HepG2 (cell line): ENCODE measurements around the gene GDPD4. TPM values are rescaled to one million over a fixed set of nuclear protein-coding genes. Genes with fewer than 3 reads are reported as not detected.

Experiments used
- ATAC-seq: fragments of 200-7000 bp; cut with Tn5 transposase; 3 replicates; pipeline ENCODE4 v1.9.1; 2020; ENCODE audit warnings: mild to moderate bottlenecking, moderate library complexity
- BruUV-seq: library from RNA; stranded (reverse); fragments of 400-500 nt; replicated peaks from 2 replicates; lab custom pipeline; 2021; lab: Mats Ljungman, UMichigan
- CTCF ChIA-PET: fragments of 300-600 bp; formaldehyde crosslinking; extraction: SDS; loops from one replicate; lab custom pipeline; 2021; ENCODE audit warnings: low total read pairs, inconsistent platforms, low intra/inter-chr PET ratio; lab: Yijun Ruan, JAX
- POLR2A ChIA-PET: fragments of 350-600 bp; sonication (Branson Sonifier 250); formaldehyde crosslinking; loops from one replicate; lab custom pipeline; 2020; ENCODE audit warnings: antibody characterized with exemption, inconsistent platforms; lab: Yijun Ruan, JAX
- DNase-seq: peaks from one replicate; pipeline ENCODE4 v3.0.0-alpha.2; 2015; ENCODE audit warnings: low spot score
- FAIRE-seq: peaks from 3 replicates; lab custom pipeline; 2011; peaks lifted over from hg19 to GRCh38; lab: Jason Lieb, UNC
- H2AFZ ChIP-seq: one replicate; pipeline ENCODE4 v1.6.1; 2011; ENCODE audit warnings: low read length, inconsistent platforms
- H3K27ac ChIP-seq: fragments of 300-600 bp; 3 replicates; pipeline ENCODE4 v1.8.0; 2011; ENCODE audit warnings: mixed run types, mild to moderate bottlenecking, mixed read lengths, low read length, inconsistent platforms; ENCODE audit not compliant: insufficient read depth; ENCODE audit errors: extremely low read length
- H3K27me3 ChIP-seq, 2 experiments: fragments of 200-600 bp in 1 of 2; 2 replicates in 1 of 2; 3 replicates in 1 of 2; pipeline versions ENCODE4 v1.6.0 to v1.8.0; 2011; ENCODE audit warnings: low read length in 2 of 2, mild to moderate bottlenecking in 2 of 2, moderate library complexity in 2 of 2, inconsistent platforms in 1 of 2; ENCODE audit not compliant: insufficient read depth in 2 of 2, control insufficient read depth in 1 of 2
- H3K36me3 ChIP-seq, 2 experiments: fragments of 200-600 bp in 1 of 2; replicated peaks in 1 of 2; 2 replicates in 1 of 2; 3 replicates in 1 of 2; pipeline versions ENCODE4 v1.5.1 to v1.8.0; 2011; ENCODE audit warnings: low read length in 2 of 2, inconsistent platforms in 1 of 2; ENCODE audit not compliant: insufficient read depth in 2 of 2, control insufficient read depth in 1 of 2
- H3K4me1 ChIP-seq: 2 replicates; pipeline ENCODE4 v1.5.1; 2012; ENCODE audit warnings: low read length, inconsistent platforms; ENCODE audit not compliant: insufficient read depth
- H3K4me2 ChIP-seq: 2 replicates; pipeline ENCODE4 v1.6.0; 2011; ENCODE audit warnings: low read depth, low read length, inconsistent platforms
- H3K4me3 ChIP-seq, 3 experiments: fragments of 200-600 bp in 1 of 3; sonication (generic), shearing (Covaris generic) in 1 of 3; replicated peaks in 1 of 3; 2 replicates each; pipeline ENCODE4 v1.5.1; 2011 to 2016; ENCODE audit warnings: low read length in 3 of 3, inconsistent platforms in 2 of 3, low read depth in 2 of 3, mild to moderate bottlenecking in 2 of 3, control low read depth in 1 of 3, mixed read lengths in 1 of 3; ENCODE audit not compliant: insufficient read depth in 1 of 3
- H3K79me2 ChIP-seq: one replicate; pipeline ENCODE4 v1.6.1; 2011; ENCODE audit warnings: low read length, inconsistent platforms; ENCODE audit not compliant: insufficient read depth
- H3K9ac ChIP-seq: 2 replicates; pipeline ENCODE4 v1.6.0; 2011; ENCODE audit warnings: mild to moderate bottlenecking, low read depth, low read length, inconsistent platforms; ENCODE audit not compliant: insufficient read depth
- H3K9me3 ChIP-seq: 2 replicates; pipeline ENCODE4 v1.5.1; 2012; ENCODE audit warnings: mild to moderate bottlenecking, low read length
- H4K20me1 ChIP-seq: 2 replicates; pipeline ENCODE4 v1.6.0; 2011; ENCODE audit warnings: inconsistent platforms, mild to moderate bottlenecking, low read length, moderate library complexity; ENCODE audit not compliant: insufficient read depth
- NCOA1 ChIP-seq: sonication (generic); formaldehyde crosslinking; IDR thresholded peaks from 2 replicates; pipeline ENCODE4 v1.9.0; 2021; ENCODE audit warnings: missing genetic modification reagents
- RXRB ChIP-seq: IDR thresholded peaks from 2 replicates; pipeline ENCODE4 v1.6.1; 2016; ENCODE audit warnings: borderline replicate concordance, missing genetic modification reagents, missing compliant biosample characterization
- TEAD3 ChIP-seq: optimal IDR thresholded peaks from 2 replicates; pipeline ENCODE3; 2016; ENCODE audit warnings: borderline replicate concordance
- ZUFSP ChIP-seq: sonication (generic); formaldehyde crosslinking; IDR thresholded peaks from 2 replicates; pipeline ENCODE4 v1.9.0; 2021; ENCODE audit warnings: missing genetic modification reagents, mild to moderate bottlenecking, borderline replicate concordance
- WGBS: methylation state at CpG from one replicate; pipeline ENCODE4 v1.1.6; 2017; ENCODE audit warnings: low lambda C conversion rate; 5-methylcytosine and 5-hydroxymethylcytosine counted together
- in situ Hi-C: cut with HindIII; loops from 2 replicates; pipeline ENCODE4 v1.10.0; 2017; ENCODE audit warnings: low pct_unique_long_range_greater_than_20kb; ENCODE audit not compliant: extremely low pct_ligation_motif_present
- intact Hi-C: fragments of 100-400 bp; cut with micrococcal nuclease; formaldehyde crosslinking; loops from one replicate; pipeline ENCODE4 v1.10.0; 2022; ENCODE audit not compliant: unreplicated experiment
- polyA plus RNA-seq, 8 experiments: library from polyadenylated mRNA; depleted of rRNA in 3 of 8; stranded (reverse) in 7 of 8; unstranded in 1 of 8; fragments of >200 nt; fragmentation: Illumina TruSeq in 4 of 8; extraction: Trizol in 4 of 8; gene quantifications; 2 replicates each; pipeline versions ENCODE4 v1.2.1 to v1.2.3, GENCODE V29; 2011 to 2016; ENCODE audit warnings: low read depth in 4 of 8, missing spikeins in 1 of 8, mixed read lengths in 1 of 8; ENCODE audit not compliant: insufficient read depth in 1 of 8
- total RNA-seq, 5 experiments: library from RNA; depleted of rRNA; stranded (reverse); fragments of >200 nt; fragmentation: Illumina TruSeq; extraction: Trizol; gene quantifications; 2 replicates each; pipeline ENCODE4 v1.2.3, GENCODE V29; 2016; ENCODE audit warnings: low read depth in 1 of 5

Gene GDPD4
- total and polyA plus RNA-seq, 2 of the 13 experiments (the other 11 are each of a cell fraction or from before 2014, with no cell fraction given), result not detected

GRCh38 chr11:77167111-77167626, 134.3 kb downstream of the GDPD4 start:
- Histone ChIP-seq H2AFZ (no peak overlapping the region), H3K4me3 (no peak overlapping the region), H3K9me3 (no peaks in the 10 kb centered on the region), H3K9ac (no peak overlapping the region), H3K36me3 (0 out of 5 replicates have a peak, but pooled peaks cover under 1 to 2% of the 10 kb centered on the region in 2 experiments), H4K20me1 (no peaks in the 10 kb centered on the region), H3K27ac (no peak overlapping the region), H3K79me2 (no peaks in the 10 kb centered on the region), H3K4me2 (no peak overlapping the region), H3K4me1 (peaks cover 16% of the 10 kb centered on the region), H3K27me3 (no peaks in the 10 kb centered on the region)
- TF ChIP-seq ZUFSP, result no peak
- TF ChIP-seq NCOA1, result no peak
- TF ChIP-seq TEAD3 (CRISPR knock-in tag), result no peak
- TF ChIP-seq RXRB (CRISPR knock-in tag), result no peak
- DNase-seq, result no peak
- no TSS peak for BruUV-seq
- intact Hi-C loops (no loop called here), in situ Hi-C loops (no loop called here)
- FAIRE-seq, result no peak
- ChIA-PET POLR2A (no interaction called here), CTCF (no interaction called here)
- no peak for ATAC-seq
- WGBS, result 94% methylated on average over 4 of the region's 9 CpGs

Other genes with a start within 250 kb of the GDPD4 start
- gene CAPN5, start 234.7 kb downstream of the GDPD4 start, total RNA-seq (2016; rRNA removed; fragmentation: Illumina TruSeq; extraction: Trizol), result 0.22 and 0.27 TPM in 2 replicates
- gene CAPN5, start 234.7 kb downstream of the GDPD4 start, polyA plus RNA-seq (2011; rRNA removed), result 1.2 and 2.1 TPM in 2 replicates
- not detected in 2 replicates for gene OMP, start 198.8 kb downstream of the GDPD4 start, total RNA-seq (2016; rRNA removed; fragmentation: Illumina TruSeq; extraction: Trizol)
- gene OMP, start 198.8 kb downstream of the GDPD4 start, polyA plus RNA-seq (2011; rRNA removed), result not detected in 2 replicates
- 3.6 and 7.5 TPM in 2 replicates for gene MYO7A, start 173.4 kb downstream of the GDPD4 start, total RNA-seq (2016; rRNA removed; fragmentation: Illumina TruSeq; extraction: Trizol)
- 8.1 and 10.0 TPM in 2 replicates for gene MYO7A, start 173.4 kb downstream of the GDPD4 start, polyA plus RNA-seq (2011; rRNA removed)
- 1.5 and 3.1 TPM in 2 replicates for gene PAK1, start 172.4 kb upstream of the GDPD4 start, total RNA-seq (2016; rRNA removed; fragmentation: Illumina TruSeq; extraction: Trizol)
- 4.3 and 4.9 TPM in 2 replicates for gene PAK1, start 172.4 kb upstream of the GDPD4 start, polyA plus RNA-seq (2011; rRNA removed)